GM23338 (cell line): ENCODE data around the gene CNOT6. TPM values are rescaled to one million over a fixed set of nuclear protein-coding genes. Genes with fewer than 3 reads are reported as not detected.

Experiments
- ATAC-seq: fragments of 200-7000 bp; cut with Tn5 transposase; 3 replicates; pipeline ENCODE4 v1.9.1; 2020
- DNase-seq: peaks from one replicate; pipeline ENCODE4 v3.0.0-alpha.2; 2015; ENCODE audit warnings: low spot score
- H2AFZ ChIP-seq: fragments of 200-600 bp; sonication (generic); 2 replicates; pipeline ENCODE4 v1.8.0; 2016; ENCODE audit warnings: antibody characterized with exemption, mild to moderate bottlenecking, moderate library complexity
- H3F3A ChIP-seq: fragments of 200-600 bp; sonication (generic); replicated peaks from 2 replicates; pipeline ENCODE4 v1.8.0; 2017; ENCODE audit warnings: antibody characterized with exemption, mixed run types, low read depth
- H3K27ac ChIP-seq: fragments of 200-600 bp; sonication (generic); 2 replicates; pipeline ENCODE4 v1.6.1; 2016; ENCODE audit warnings: low read depth
- H3K27me3 ChIP-seq: fragments of 200-600 bp; sonication (generic); 2 replicates; pipeline ENCODE4 v1.8.0; 2016; ENCODE audit warnings: mild to moderate bottlenecking, mixed run types, moderate library complexity; ENCODE audit not compliant: insufficient read depth
- H3K36me3 ChIP-seq: fragments of 200-600 bp; sonication (generic); 2 replicates; pipeline ENCODE4 v1.8.0; 2016; ENCODE audit warnings: mild to moderate bottlenecking; ENCODE audit not compliant: insufficient read depth
- H3K4me1 ChIP-seq: fragments of 200-600 bp; sonication (generic); 2 replicates; pipeline ENCODE4 v1.8.0; 2016; ENCODE audit warnings: mild to moderate bottlenecking, moderate library complexity; ENCODE audit not compliant: insufficient read depth
- H3K4me2 ChIP-seq: fragments of 200-600 bp; sonication (generic); 2 replicates; pipeline ENCODE4 v1.7.1; 2017; ENCODE audit warnings: mixed run types
- H3K4me3 ChIP-seq: fragments of 200-600 bp; sonication (generic); 2 replicates; pipeline ENCODE4 v1.6.1; 2016; ENCODE audit warnings: mixed run types
- H3K79me2 ChIP-seq: fragments of 200-600 bp; sonication (generic); replicated peaks from 2 replicates; pipeline ENCODE4 v1.8.0; 2017; ENCODE audit warnings: mild to moderate bottlenecking; ENCODE audit not compliant: insufficient read depth
- H3K9me2 ChIP-seq: fragments of 200-600 bp; sonication (generic); 2 replicates; pipeline ENCODE4 v1.8.0; 2017; ENCODE audit not compliant: insufficient read depth
- H4K20me1 ChIP-seq: fragments of 200-600 bp; sonication (generic); replicated peaks from 2 replicates; pipeline ENCODE4 v1.8.0; 2017; ENCODE audit warnings: mild to moderate bottlenecking; ENCODE audit not compliant: insufficient read depth
- H3K27ac Mint-ChIP-seq: 2 replicates; pipeline ENCODE4 v1.8.0; 2020; ENCODE audit warnings: inconsistent platforms, mild to moderate bottlenecking, moderate library complexity, mixed read lengths
- H3K27me3 Mint-ChIP-seq: 3 replicates; pipeline ENCODE4 v1.8.0; 2022; ENCODE audit warnings: low read depth, mild to moderate bottlenecking, moderate library complexity, mixed read lengths, inconsistent platforms; ENCODE audit not compliant: insufficient read depth, poor library complexity
- H3K36me3 Mint-ChIP-seq: 3 replicates; pipeline ENCODE4 v1.8.0; 2021; ENCODE audit warnings: low read depth, mild to moderate bottlenecking, inconsistent platforms, moderate library complexity, mixed read lengths
- H3K4me1 Mint-ChIP-seq: 3 replicates; pipeline ENCODE4 v1.8.0; 2020; ENCODE audit warnings: mild to moderate bottlenecking, inconsistent platforms, mixed read lengths
- H3K4me3 Mint-ChIP-seq: 3 replicates; pipeline ENCODE4 v1.8.0; 2021; ENCODE audit warnings: moderate library complexity, mild to moderate bottlenecking, inconsistent platforms, mixed read lengths
- H3K9me3 Mint-ChIP-seq: 3 replicates; pipeline ENCODE4 v1.8.0; 2020; ENCODE audit warnings: moderate library complexity, mild to moderate bottlenecking, inconsistent platforms, mixed read lengths
- CREB1 ChIP-seq: fragments of 250-450 bp; sonication (Bioruptor Pico); IDR thresholded peaks from 2 replicates; pipeline ENCODE4 v1.5.0; 2020; ENCODE audit warnings: low read depth, mild to moderate bottlenecking, moderate library complexity
- CTCF ChIP-seq, 2 experiments: fragments of 200-600 bp in 1 of 2; sonication (generic) in 1 of 2; conservative IDR thresholded peaks; 2 replicates each; pipeline versions ENCODE4 v1.5.1 to v1.6.1; 2016 to 2017; ENCODE audit warnings: antibody characterized with exemption in 2 of 2, low read depth in 2 of 2, mild to moderate bottlenecking in 2 of 2, moderate library complexity in 1 of 2
- EZH2 ChIP-seq: fragments of 200-600 bp; sonication (generic); IDR thresholded peaks from one replicate; pipeline ENCODE4 v1.8.0; 2017; ENCODE audit warnings: antibody characterized with exemption, mild to moderate bottlenecking, low read depth; ENCODE audit not compliant: unreplicated experiment
- EZH2phosphoT487 ChIP-seq: fragments of 200-600 bp; sonication (generic); IDR thresholded peaks from one replicate; pipeline ENCODE4 v1.8.1; 2018; ENCODE audit warnings: antibody characterized with exemption; ENCODE audit not compliant: unreplicated experiment
- JUNB ChIP-seq: IDR thresholded peaks from one replicate; pipeline ENCODE4 v1.6.1; 2016; ENCODE audit warnings: antibody characterized with exemption; ENCODE audit not compliant: unreplicated experiment
- NANOG ChIP-seq: IDR thresholded peaks from 2 replicates; pipeline ENCODE4 v1.6.1; 2016; ENCODE audit warnings: antibody characterized with exemption, borderline replicate concordance
- POLR2AphosphoS5 ChIP-seq: IDR thresholded peaks from 2 replicates; pipeline ENCODE4 v1.6.1; 2016; ENCODE audit warnings: antibody characterized with exemption, low read depth
- STAT1 ChIP-seq: IDR thresholded peaks from one replicate; pipeline ENCODE4 v1.6.1; 2016; ENCODE audit warnings: antibody characterized with exemption; ENCODE audit not compliant: unreplicated experiment
- ZNF462 ChIP-seq: fragments of 250-450 bp; sonication (Bioruptor Pico); IDR thresholded peaks from 2 replicates; pipeline ENCODE4 v1.5.0; 2020; ENCODE audit warnings: mild to moderate bottlenecking, moderate library complexity
- polyA plus RNA-seq: library from polyadenylated mRNA; unstranded; fragments of >200 nt; fragmentation: Nextera tagmentation; extraction: Ambion mirVana; gene quantifications from 2 replicates; pipeline ENCODE4 v1.2.1, GENCODE V29; 2016
- total RNA-seq: library from RNA; depleted of rRNA; stranded (reverse); fragments of >200 nt; shearing (Covaris generic); gene quantifications from 2 replicates; pipeline ENCODE4 v1.2.3, GENCODE V29; 2014
- TF ChIP-seq, protein P1 (sequence below): IDR thresholded peaks from 2 replicates; pipeline ENCODE4 v1.6.1; 2016; ENCODE audit warnings: antibody characterized with exemption
- TF ChIP-seq, protein P2 (sequence below): IDR thresholded peaks from one replicate; pipeline ENCODE4 v1.6.1; 2018; ENCODE audit warnings: antibody characterized with exemption; ENCODE audit not compliant: unreplicated experiment

The CNOT6 gene
- total and polyA plus RNA-seq, 2 experiments from 2014 or later: 14.6 to 38.7 TPM

- Histone ChIP-seq H3K27me3 (no peaks in the 10 kb centered on the region), H4K20me1 (no peaks in the 10 kb centered on the region), H3K4me2 (no peak overlapping the region), H2AFZ (no peak overlapping the region), H3K27ac (no peak overlapping the region), H3K79me2 (no peaks in the 10 kb centered on the region), H3K9me2 (no peaks in the 10 kb centered on the region), H3K4me3 (no peak overlapping the region), H3K4me1 (no peaks in the 10 kb centered on the region), H3K36me3 (no peaks in the 10 kb centered on the region), H3F3A (no peaks in the 10 kb centered on the region; the same call in 1 of the 2 replicates)
- Mint-ChIP-seq H3K4me1 (peaks cover 9% of the 10 kb centered on the region; the same call in 2 of the 3 replicates), H3K9me3 (no peaks in the 10 kb centered on the region), H3K27me3 (peaks cover 5% of the 10 kb centered on the region), H3K27ac (no peak overlapping the region), H3K36me3 (no peaks in the 10 kb centered on the region; the same call in 2 of the 3 replicates), H3K4me3 (no peak overlapping the region)
- TF ChIP-seq CTCF (conservative IDR thresholded peaks at IDR 0.05; ENCODE audit: low read depth in 2 of 2) (no peak), EZH2 (no peak), CREB1 (CRISPR knock-in tag) (no peak), STAT1 (no peak), EZH2phosphoT487 (no peak), POLR2AphosphoS5 (no peak), ZNF462 (no peak), NANOG (no peak), JUNB (no peak)
- TF ChIP-seq, protein P1, sequence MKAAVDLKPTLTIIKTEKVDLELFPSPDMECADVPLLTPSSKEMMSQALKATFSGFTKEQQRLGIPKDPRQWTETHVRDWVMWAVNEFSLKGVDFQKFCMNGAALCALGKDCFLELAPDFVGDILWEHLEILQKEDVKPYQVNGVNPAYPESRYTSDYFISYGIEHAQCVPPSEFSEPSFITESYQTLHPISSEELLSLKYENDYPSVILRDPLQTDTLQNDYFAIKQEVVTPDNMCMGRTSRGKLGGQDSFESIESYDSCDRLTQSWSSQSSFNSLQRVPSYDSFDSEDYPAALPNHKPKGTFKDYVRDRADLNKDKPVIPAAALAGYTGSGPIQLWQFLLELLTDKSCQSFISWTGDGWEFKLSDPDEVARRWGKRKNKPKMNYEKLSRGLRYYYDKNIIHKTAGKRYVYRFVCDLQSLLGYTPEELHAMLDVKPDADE: no peak
- TF ChIP-seq, protein P2, sequence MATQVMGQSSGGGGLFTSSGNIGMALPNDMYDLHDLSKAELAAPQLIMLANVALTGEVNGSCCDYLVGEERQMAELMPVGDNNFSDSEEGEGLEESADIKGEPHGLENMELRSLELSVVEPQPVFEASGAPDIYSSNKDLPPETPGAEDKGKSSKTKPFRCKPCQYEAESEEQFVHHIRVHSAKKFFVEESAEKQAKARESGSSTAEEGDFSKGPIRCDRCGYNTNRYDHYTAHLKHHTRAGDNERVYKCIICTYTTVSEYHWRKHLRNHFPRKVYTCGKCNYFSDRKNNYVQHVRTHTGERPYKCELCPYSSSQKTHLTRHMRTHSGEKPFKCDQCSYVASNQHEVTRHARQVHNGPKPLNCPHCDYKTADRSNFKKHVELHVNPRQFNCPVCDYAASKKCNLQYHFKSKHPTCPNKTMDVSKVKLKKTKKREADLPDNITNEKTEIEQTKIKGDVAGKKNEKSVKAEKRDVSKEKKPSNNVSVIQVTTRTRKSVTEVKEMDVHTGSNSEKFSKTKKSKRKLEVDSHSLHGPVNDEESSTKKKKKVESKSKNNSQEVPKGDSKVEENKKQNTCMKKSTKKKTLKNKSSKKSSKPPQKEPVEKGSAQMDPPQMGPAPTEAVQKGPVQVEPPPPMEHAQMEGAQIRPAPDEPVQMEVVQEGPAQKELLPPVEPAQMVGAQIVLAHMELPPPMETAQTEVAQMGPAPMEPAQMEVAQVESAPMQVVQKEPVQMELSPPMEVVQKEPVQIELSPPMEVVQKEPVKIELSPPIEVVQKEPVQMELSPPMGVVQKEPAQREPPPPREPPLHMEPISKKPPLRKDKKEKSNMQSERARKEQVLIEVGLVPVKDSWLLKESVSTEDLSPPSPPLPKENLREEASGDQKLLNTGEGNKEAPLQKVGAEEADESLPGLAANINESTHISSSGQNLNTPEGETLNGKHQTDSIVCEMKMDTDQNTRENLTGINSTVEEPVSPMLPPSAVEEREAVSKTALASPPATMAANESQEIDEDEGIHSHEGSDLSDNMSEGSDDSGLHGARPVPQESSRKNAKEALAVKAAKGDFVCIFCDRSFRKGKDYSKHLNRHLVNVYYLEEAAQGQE: no peak
- DNase-seq (no peak), ATAC-seq (no peak)
These were observed 22.3 kb upstream of the CNOT6 start for GRCh38 chr5:180471866-180472265.
